GM04503 (cell line): ENCODE measurements around the gene TJAP1.

Experiments used
- DNase-seq: peaks from one replicate; pipeline ENCODE4 v3.0.0-alpha.2; 2012; ENCODE audit warnings: low read depth

TJAP1 gene, protein sequence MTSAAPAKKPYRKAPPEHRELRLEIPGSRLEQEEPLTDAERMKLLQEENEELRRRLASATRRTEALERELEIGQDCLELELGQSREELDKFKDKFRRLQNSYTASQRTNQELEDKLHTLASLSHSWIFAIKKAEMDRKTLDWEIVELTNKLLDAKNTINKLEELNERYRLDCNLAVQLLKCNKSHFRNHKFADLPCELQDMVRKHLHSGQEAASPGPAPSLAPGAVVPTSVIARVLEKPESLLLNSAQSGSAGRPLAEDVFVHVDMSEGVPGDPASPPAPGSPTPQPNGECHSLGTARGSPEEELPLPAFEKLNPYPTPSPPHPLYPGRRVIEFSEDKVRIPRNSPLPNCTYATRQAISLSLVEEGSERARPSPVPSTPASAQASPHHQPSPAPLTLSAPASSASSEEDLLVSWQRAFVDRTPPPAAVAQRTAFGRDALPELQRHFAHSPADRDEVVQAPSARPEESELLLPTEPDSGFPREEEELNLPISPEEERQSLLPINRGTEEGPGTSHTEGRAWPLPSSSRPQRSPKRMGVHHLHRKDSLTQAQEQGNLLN

DNA sequence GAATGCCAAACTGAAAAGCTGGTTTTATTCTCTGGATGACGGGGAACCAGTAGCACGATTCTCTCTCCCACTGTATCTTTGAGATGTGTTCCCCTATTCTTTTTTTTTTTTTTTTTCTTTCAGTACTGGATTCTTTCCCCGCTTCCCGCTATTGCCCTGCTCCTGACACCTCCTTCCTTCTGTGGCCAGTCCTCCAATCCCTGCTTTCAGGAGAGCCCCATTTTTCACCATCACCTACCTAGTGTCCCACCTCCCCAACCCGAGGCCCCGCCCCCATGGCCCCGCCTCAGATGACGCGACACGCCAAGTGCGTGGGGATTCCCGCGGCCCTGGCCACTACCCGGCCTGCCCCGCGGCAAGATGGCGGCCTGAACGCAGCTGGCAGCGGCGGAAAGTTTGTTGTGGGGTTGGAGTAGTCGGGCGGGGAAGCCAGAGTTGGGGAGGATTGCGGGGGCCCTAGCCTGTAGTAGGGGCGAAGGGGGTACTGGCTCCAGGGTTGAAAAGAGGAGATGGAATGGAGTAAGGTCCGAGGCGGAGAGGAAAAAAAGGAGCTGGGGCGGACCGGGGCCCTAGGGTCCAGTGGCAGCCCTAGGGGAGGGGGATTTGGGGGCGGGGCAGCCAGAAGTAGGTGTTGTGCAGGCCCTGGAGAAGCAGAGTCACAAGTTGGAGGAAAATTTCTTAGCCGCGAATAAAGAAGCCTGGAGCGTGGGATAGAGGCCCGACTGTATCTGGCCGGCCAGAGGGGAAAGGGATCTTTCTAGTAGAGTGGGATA is at the start of gene TJAP1:
Gene TJAP1 (plus strand): TSS at position 336 of the 773 bp plus-strand sequence. CDS start 21,432 bp downstream, outside the sequence.
- peak; percentile 31 for DNase-seq

DNA sequence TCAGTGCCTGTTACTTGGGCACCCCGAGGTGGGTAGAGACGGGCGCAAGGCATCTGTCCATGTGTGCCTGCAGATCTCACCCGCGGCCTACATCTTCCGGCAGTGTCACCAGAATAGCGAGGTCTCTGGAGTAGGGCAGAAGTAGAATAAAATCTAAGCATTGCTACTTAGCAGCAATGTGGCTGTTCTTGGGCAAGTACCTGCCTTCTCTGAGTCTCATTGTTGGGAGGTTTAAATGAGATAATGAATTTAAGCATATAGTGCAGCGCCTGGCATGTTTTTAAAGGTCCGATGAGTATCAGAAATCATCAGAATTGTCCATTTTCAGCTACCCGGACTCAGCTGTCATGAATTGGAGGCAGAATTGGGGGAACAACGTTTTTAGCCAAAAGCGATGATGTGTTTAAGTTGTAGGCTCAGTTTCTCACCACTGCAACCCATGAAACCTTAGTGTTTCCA is 49.2 kb upstream of the TJAP1 start:
- DNase-seq = no peak

DNA sequence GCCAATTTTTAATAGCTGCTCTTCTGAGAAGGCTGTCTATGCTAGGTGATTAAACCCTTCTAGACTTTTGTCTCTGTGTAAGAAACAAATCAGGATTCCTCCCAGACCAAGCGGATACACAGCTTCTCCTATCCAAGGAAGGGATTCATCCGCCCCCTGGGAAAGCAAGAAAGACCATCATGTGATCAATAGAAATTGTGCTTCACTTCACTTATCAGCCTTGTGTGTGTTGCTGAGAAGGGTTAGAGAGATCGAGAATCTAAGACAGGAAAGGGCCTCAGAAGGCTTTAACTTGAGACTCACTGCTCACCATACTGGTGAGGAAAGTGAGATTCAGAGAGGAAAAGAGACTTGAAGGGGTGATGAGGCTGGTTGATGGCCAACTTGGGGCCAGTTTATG is 48.5 kb upstream of the TJAP1 start:
- no peak for DNase-seq

DNA sequence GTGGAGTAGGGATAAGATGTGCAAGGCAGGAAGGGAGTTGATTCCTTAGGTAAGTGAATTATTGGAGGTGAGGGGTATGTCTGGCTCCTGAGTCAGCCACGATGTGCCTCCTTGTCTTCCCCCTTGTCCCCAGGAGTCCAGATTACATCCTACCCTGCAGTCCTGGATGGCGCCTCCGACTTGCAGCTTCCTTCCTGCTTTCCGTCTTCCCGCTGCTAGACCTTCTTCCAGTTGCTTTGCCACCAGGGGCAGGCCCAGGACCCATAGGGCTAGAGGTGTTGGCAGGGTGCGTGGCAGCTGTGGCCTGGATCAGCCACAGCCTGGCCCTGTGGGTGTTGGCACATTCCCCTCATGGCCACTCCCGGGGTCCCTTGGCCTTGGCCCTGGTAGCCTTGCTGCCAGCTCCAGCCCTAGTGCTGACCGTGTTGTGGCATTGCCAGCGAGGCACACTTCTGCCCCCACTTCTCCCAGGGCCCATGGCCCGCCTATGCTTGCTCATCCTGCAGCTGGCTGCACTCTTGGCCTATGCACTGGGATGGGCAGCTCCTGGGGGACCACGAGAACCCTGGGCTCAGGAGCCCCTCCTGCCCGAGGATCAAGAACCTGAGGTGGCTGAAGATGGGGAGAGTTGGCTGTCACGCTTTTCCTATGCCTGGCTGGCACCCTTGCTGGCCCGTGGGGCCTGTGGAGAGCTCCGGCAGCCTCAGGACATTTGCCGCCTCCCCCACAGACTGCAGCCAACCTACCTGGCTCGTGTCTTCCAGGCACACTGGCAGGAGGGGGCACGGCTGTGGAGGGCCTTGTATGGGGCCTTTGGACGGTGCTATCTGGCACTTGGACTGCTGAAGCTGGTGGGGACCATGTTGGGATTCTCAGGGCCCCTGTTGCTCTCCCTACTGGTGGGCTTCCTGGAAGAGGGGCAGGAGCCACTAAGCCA is 45.1 kb upstream of the TJAP1 start:
- no peak for DNase-seq

DNA sequence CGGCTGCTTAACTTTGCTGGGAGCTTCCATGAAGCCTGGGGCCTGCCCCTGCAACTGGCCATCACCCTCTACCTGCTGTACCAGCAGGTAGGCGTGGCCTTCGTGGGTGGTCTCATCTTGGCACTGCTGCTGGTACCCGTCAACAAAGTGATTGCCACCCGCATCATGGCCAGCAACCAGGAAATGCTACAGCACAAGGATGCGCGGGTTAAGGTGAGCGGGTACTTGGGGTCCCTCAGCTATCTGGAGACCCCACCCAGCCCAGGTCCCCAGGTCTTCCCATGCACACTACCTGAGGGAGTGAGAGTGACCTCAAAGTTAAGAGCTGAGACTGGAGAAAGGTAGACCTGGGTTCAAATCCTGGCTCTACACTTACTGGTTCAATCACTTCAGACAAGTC is 44.2 kb upstream of the TJAP1 start:
- DNase-seq = no peak

DNA sequence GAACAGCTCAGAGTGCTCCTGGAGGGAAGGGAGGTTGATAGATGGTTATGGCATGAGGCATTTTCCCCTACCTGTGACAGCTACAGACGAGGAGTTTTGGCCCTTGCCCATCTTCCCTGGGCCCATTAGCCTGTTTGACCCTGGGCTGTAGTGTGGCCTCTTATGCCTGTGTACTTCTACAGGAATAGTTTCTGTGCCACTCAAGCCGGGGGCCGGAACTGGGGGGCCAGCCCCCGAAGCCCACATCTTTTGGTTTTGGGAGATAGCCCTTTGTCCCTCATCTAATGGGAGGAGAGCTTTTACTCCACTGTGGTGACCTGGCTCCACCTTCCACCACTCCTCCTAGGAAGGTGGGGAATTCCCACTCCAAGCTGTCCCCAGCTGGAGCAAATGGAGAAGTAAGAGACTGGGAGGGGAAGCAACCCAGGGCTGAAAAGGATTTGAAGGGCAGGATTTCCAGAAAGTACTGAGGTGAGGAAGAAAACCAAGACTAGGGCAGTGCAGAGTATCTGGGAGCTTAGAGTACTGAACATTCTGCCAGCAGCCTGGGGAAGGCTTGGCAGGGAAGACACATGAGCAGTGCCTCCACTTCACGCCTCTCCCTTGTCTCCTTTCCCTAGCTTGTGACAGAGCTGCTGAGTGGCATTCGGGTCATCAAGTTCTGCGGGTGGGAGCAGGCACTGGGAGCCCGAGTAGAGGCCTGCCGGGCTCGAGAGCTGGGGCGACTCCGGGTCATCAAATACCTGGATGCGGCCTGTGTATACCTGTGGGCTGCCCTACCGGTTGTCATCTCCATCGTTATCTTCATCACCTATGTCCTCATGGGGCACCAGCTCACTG is 43.1 kb upstream of the TJAP1 start:
- DNase-seq = no peak

DNA sequence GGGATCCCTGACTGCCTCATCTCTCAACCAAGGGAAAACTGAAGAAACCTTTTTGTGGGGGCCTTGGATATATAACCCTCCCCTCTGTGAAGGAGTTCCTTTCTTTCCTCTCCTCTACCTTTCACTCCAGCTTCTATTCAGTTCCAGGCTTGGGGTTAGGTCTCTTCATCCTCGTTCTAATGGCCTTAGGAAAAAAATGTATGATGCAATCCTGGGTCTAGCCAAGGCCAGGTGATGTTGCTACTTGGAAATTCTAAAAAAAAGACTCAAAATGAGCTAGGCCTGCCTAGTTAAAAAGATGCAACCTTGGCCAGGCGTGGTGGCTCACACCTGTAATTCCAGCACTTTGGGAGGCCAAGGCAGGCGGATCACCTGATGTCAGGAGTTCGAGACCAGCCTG is 42.4 kb upstream of the TJAP1 start:
- no peak for DNase-seq

DNA sequence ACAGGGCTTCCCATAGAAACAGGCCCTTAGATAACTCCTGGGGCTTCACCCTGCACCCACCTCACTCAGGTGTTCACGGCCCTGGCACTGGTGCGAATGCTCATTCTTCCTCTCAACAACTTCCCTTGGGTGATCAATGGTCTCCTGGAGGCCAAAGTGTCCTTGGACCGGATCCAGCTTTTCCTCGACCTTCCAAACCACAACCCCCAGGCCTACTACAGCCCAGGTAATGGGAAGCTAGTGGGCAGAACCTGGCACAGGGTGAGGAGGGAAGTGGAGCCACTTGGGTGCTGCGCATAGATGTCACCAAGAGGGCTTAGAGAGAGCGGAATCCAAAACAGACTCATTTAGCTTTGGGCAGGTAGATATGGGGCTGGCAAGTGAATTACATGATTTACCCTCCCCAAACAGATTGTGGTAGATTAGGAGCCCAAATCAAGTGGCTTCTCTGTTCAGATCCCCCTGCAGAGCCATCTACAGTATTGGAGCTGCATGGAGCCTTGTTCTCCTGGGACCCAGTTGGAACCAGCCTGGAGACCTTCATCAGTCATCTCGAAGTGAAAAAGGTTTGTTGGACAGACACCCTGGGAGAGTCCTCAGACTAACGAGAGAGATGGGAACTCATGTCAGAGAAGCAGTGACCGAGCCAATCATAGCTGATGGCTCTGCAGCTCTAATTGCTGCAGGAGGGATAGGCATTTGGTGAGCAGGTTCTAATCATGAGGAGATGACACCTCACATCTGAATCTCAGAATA is 41.5 kb upstream of the TJAP1 start:
- DNase-seq = no peak

DNA sequence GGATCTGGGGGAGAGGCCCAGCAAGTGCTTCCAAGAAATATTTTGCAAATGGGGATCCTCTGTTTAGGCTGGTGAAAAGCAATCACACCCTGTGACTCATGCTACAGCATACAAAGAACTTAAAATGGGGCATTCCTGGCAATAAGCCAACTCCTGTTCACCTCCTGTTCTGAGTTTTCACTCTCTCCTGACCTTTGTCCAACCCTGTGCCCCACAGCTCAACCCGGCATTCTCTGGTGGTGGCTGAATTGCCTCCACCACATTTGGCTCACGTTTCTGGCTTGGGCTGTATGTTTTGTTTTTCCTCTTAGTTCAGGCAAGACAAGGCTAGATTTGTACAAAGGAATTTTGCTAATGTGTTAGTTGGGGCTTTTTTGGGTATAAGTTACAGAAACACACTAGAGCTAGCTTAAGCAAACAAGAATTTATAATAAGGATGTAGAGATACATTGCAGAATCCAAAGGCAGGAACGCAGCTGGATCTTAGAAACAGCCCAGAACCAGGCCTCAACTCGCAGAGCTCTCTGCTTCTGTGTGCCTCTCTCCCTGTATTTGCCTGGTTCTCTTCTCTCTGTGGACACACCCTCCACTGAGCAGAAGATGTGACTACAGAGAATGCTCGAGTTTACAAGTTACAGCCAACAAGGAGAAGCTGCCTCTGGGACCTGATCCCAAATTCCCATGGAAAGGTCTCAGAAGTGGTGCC is 40.6 kb upstream of the TJAP1 start:
- DNase-seq = peak; percentile 67

DNA sequence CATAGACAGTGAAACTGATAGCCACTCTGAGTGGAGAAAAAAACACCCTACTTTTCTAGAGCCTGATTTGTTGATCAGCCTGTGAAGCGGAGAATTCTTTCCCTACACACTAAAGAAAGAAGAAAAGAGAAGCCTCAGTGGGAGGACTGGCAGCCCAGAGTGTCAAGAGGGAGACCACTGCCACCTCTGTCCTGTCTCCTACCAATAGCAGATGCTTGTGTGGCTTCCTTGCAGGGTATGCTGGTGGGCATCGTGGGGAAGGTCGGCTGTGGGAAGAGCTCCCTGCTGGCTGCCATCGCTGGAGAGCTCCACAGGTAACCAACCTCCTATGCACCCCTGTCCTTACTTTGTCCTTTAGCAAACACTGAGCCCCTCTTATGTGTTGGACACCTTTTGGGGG is 39.7 kb upstream of the TJAP1 start:
- DNase-seq = no peak

DNA sequence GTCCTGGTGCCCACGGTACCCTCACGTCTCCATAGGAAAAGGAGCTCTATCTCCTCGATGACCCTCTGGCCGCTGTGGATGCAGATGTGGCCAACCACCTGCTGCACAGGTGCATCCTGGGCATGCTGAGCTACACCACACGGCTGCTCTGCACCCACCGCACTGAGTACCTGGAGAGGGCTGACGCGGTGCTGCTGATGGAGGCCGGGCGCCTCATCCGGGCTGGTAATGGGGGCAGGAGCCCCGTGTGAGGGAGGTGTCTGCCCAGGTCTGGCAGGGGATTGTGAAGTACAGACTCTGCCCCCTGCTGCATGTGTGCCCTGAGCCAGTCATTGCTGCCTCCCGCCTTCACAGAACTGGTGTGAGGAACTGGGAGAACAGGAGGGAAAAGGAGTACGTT is 34.4 kb upstream of the TJAP1 start:
- DNase-seq = no peak

DNA sequence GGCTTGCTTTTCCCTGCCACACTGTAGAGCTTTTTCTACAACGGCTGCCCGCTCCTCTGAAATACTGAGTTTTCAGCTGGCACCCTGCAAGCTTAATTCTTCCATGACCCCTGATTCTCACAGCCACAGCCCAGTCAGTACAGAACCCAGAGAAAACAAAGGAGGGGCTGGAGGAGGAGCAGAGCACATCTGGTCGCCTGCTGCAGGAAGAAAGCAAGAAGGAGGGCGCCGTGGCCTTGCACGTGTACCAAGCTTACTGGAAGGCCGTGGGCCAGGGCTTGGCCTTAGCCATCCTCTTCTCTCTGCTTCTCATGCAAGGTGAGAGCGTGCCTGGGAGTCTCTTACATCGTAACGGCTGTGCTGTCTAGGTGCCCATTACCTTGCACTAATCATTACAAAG is 33.3 kb upstream of the TJAP1 start:
- no peak for DNase-seq

DNA sequence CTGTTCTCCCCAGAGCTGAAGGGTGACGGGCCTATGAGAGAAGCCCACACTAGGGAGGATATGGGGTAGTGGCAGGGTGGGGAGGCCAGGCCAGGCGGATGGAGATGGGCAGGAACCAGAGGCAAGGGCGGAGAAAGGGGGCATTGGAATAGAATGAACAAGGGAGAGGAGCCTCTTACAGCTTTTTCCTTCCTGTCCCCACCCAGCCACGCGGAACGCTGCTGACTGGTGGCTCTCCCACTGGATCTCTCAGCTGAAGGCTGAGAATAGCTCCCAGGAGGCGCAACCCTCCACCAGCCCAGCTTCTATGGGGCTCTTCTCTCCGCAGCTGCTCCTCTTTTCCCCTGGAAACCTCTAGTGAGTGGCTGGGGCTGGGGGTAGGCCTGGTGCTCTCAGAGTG is 32.8 kb upstream of the TJAP1 start:
- DNase-seq = no peak

DNA sequence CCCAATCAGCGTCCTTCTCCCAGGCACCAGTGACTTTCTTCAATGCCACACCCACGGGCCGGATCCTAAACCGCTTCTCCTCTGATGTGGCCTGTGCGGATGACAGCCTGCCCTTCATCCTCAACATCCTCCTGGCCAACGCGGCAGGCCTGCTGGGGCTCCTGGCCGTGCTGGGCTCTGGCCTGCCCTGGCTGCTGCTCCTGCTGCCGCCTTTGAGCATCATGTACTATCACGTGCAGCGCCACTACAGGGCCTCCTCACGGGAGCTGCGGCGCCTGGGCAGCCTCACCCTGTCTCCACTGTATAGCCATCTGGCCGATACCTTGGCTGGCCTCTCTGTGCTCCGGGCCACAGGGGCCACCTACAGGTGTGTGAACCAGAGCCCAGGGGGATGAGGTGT is 31.8 kb upstream of the TJAP1 start:
- DNase-seq = no peak

DNA sequence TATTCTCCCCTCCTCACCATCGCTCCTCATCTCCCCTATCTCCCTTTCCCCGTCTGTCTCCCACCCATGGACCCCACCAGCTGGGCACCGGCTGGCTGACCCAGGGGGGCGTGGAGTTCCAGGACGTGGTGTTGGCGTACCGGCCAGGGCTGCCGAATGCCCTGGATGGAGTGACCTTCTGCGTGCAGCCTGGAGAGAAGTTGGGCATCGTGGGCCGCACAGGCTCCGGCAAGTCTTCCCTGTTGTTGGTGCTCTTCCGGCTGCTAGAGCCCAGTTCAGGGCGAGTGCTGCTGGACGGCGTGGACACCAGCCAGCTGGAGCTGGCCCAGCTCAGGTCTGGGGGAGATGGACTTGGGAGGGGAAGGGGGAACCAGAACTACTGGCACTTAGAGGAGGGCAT is 29.8 kb upstream of the TJAP1 start:
- DNase-seq = no peak

DNA sequence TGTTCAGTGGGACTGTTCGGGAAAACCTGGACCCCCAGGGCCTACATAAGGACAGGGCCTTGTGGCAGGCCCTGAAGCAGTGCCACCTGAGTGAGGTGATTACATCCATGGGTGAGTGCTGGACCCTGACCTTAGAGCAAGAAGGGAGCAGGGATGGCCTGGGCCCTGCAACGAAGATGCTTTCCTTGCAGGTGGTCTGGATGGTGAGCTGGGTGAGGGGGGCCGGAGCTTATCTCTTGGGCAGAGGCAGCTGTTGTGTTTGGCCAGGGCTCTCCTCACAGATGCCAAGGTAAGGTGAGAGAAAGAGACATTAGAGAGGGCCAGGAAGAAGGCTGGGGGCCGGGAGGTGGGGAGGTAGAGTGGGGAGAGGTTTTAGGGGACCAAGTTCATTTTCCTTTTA is 28.5 kb upstream of the TJAP1 start:
- DNase-seq = no peak

DNA sequence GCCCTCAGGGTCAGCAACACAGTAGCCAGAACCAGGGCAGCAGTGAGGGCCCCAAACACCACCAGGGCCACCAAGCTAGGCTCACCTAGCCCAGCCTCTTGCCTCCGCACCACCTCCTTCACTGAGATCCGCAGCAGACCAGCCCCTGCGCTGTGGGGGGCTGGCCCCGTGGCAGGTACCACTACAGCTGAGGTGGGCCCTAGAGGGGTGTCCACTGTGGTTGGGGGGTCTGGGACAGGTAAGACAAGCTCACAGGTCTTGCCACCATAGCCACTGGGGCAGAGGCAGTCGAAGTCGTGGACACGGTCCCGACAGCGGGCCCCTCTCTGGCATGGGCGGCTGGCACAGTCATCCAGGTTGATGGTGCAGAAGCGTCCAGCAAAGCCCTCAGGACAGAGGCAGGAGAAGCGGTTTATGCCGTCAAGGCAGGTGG is 26.7 kb upstream of the TJAP1 start:
- no peak for DNase-seq

DNA sequence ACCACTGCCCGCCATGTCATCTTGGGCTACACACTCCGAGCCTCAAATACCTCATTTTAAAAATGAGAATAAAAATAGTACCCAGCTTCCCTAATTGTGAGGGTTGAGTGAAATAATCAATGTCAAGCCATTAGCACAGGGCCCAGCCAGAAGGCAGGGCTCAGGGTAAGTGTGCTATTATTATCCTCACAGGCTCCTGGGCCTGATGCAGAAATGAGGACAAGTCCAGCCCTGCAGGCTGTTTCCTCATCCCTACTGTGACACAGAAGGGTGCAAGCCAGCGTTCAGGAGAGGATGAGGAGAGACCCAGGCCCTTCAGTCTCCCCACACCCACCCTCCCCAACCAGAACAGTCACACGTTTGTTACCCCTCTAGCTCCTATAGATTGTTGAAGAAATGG is 26.0 kb upstream of the TJAP1 start:
- DNase-seq = no peak

DNA sequence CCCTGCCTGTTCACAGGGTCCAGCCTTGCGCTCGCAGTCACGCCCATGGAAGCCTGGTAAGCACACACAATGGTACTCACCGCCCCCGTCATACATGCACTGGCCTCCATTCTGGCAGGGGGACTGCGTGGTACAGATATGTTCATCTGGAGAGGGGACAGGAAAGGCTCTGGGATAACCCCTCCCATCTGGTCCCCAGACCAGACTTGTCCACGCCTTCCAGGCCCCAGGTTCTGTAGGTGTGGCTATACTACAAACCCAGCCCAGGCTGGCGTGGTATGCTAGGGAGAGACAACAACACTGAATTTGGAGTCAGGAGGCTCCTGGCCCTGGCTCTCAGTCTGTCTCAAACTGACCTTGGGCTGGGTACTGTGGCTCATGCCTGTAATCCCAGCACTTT is 25.4 kb upstream of the TJAP1 start:
- no peak for DNase-seq

DNA sequence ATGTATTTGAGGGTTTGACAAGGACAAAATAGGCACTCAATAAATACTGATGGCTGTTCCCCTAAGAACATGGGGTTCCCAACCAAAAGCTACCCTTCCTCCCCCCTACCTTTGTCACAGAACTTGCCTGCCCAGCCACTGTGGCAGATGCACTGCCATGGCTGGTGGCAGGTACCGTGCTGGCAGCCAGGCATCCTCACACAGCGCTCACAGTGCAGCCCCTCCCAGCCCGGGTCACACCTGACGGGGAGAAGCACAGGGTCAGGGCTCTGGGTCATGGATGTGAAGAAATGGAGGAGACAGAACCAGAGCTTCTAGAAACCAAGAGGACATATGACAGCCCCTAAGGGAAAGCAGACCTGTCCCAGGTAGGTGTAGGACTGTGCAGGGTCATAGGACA is 24.5 kb upstream of the TJAP1 start:
- no peak for DNase-seq
